K562 (cell line): ENCODE measurements around the gene SLC15A5.

Experiments used
- MXI1 ChIP-seq: IDR thresholded peaks from 2 replicates; pipeline ENCODE4 v1.6.1; 2011; ENCODE audit warnings: low read depth, mild to moderate bottlenecking, improper control_type of control experiment, low read length
- TF ChIP-seq, protein P1 (sequence below), 2 experiments: fragments of 450-650 bp; formaldehyde crosslinking in 1 of 2; IDR thresholded peaks; 2 replicates each; pipeline versions ENCODE4 v1.4.0 to v1.6.1; 2014 to 2020; ENCODE audit warnings: mild to moderate bottlenecking in 2 of 2, borderline replicate concordance in 1 of 2, low read depth in 1 of 2

DNA sequence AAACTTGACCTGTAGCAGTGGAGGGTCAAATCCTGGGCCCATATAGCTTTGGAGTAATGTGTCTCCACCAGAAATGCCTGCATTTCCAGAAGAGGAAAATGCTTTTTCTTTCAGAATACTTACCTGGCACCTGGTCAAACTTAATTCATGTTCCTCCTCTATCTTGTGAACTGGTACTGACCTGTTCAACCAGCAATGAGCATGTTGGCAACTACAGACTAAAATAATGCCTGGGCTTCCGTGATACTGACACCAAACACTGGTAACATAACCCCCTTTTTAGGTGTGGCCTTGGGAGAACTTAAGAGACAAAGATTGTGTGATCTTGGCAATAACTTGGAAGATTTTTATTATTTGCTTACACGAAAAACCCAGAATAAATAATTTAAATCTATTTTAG lies 46.2 kb upstream of the SLC15A5 start:
- no peak for TF ChIP-seq MXI1
- TF ChIP-seq, protein P1, sequence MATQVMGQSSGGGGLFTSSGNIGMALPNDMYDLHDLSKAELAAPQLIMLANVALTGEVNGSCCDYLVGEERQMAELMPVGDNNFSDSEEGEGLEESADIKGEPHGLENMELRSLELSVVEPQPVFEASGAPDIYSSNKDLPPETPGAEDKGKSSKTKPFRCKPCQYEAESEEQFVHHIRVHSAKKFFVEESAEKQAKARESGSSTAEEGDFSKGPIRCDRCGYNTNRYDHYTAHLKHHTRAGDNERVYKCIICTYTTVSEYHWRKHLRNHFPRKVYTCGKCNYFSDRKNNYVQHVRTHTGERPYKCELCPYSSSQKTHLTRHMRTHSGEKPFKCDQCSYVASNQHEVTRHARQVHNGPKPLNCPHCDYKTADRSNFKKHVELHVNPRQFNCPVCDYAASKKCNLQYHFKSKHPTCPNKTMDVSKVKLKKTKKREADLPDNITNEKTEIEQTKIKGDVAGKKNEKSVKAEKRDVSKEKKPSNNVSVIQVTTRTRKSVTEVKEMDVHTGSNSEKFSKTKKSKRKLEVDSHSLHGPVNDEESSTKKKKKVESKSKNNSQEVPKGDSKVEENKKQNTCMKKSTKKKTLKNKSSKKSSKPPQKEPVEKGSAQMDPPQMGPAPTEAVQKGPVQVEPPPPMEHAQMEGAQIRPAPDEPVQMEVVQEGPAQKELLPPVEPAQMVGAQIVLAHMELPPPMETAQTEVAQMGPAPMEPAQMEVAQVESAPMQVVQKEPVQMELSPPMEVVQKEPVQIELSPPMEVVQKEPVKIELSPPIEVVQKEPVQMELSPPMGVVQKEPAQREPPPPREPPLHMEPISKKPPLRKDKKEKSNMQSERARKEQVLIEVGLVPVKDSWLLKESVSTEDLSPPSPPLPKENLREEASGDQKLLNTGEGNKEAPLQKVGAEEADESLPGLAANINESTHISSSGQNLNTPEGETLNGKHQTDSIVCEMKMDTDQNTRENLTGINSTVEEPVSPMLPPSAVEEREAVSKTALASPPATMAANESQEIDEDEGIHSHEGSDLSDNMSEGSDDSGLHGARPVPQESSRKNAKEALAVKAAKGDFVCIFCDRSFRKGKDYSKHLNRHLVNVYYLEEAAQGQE (IDR thresholded peaks at IDR 0.05; ENCODE audit: borderline replicate concordance): no peak
- TF ChIP-seq, protein P1 (CRISPR knock-in tag; IDR thresholded peaks at IDR 0.05; ENCODE audit: low read depth): no peak
